ENCODE results near the gene PTGDR.

GRCh38 chr14:52283099-52283498 is 15.6 kb downstream of the PTGDR start:
- TF ChIP-seq YY1 (IDR thresholded peaks at IDR 0.05; ENCODE audit: low read depth): no peak
- no peak for TF ChIP-seq CTCF (IDR thresholded peaks at IDR 0.05)
- no peak for TF ChIP-seq RCOR1 (IDR thresholded peaks at IDR 0.05; ENCODE audit: low read length)

Measured in SK-N-SH (cell line).